ENCODE results near the gene ANO7. TPM values are rescaled to one million over a fixed set of nuclear protein-coding genes. Genes with fewer than 3 reads are reported as not detected.
A peak's percentile ranks its signal among the peaks of the same experiment; 100 is the strongest.

The ANO7 gene
- total RNA-seq, 4 donors from 2014 or later: 1.1 to 1.4 (median 1.2) TPM

DNA sequence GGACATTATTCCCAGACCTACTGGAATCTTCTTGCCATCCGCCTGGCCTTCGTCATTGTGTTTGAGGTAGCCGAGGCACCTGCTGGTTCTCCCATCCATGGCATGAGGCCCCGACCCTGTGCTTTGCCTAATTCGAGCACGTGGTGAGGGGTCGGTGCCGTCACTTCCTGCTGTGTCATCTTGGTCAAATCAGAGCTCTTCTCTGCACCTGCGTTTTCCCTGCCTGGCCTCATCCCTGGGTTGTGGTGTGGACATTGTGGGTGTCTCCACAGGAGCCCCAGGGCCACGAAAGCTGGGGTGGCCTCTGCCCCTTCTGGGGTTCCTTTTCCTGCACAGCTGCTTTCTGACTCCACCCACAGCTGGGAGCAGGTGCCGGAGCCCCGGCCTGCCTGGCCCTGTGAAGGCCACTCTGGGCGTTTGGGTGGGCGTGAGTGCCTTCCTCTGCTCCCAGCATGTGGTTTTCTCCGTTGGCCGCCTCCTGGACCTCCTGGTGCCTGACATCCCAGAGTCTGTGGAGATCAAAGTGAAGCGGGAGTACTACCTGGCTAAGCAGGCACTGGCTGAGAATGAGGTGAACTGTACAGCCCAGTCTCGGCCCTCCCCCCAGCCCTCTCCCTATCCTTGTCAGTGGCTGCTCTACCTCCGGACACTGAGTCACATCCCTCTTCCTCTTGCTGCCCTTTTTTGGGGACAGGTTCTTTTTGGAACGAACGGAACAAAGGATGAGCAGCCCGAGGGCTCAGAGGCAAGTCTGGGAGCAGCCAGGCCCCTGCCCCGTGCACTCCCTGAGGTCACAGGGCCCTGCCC is 34.9 kb downstream of the ANO7 start:
- no peaks in the 10 kb centered on the region for H3K9me3 ChIP-seq
- no peak overlapping the region for H3K27ac ChIP-seq
- no peak overlapping the region for H3K4me3 ChIP-seq
- H3K36me3 ChIP-seq: peaks cover 26% of the 10 kb centered on the region
- 63% methylated on average over 22 of the region's 23 CpGs for WGBS
- H3K27me3 ChIP-seq: no peaks in the 10 kb centered on the region
- DNase-seq (ENCODE audit: low spot score in 2 of 2): peak in 1 of 2 donors; percentile 63
- TF ChIP-seq CTCF (IDR thresholded peaks at IDR 0.05) (no peak), POLR2AphosphoS5 (IDR thresholded peaks at IDR 0.05) (no peak), POLR2A (IDR thresholded peaks at IDR 0.05) (no peak), EP300 (IDR thresholded peaks at IDR 0.05) (no peak)
- peaks cover 16% of the 10 kb centered on the region for H3K4me1 ChIP-seq

GRCh38 chr2:241224018-241224850 is 35.8 kb downstream of the ANO7 start:
- Histone ChIP-seq H3K4me3 (no peak overlapping the region), H3K27me3 (no peaks in the 10 kb centered on the region), H3K27ac (no peak overlapping the region), H3K36me3 (peaks cover 34% of the 10 kb centered on the region), H3K4me1 (peaks cover 7% of the 10 kb centered on the region), H3K9me3 (no peaks in the 10 kb centered on the region)
- DNase-seq (ENCODE audit: low spot score in 2 of 2): peak in 1 of 2 donors; percentile 55
- TF ChIP-seq POLR2A (IDR thresholded peaks at IDR 0.05) (no peak), CTCF (IDR thresholded peaks at IDR 0.05) (no peak), EP300 (IDR thresholded peaks at IDR 0.05) (no peak), POLR2AphosphoS5 (IDR thresholded peaks at IDR 0.05) (no peak)
- WGBS: 38% methylated on average over 26 of the region's 26 CpGs

- DNase-seq (ENCODE audit: low spot score in 2 of 2): no peak
- H3K4me1 ChIP-seq: peaks cover 6% of the 10 kb centered on the region
- WGBS: 85% methylated on average over 8 of the region's 8 CpGs
- no peaks in the 10 kb centered on the region for H3K9me3 ChIP-seq
- TF ChIP-seq EP300 (IDR thresholded peaks at IDR 0.05): no peak
- TF ChIP-seq CTCF (IDR thresholded peaks at IDR 0.05): no peak
- no peak overlapping the region for H3K4me3 ChIP-seq
- no peak overlapping the region for H3K27ac ChIP-seq
- H3K27me3 ChIP-seq: no peaks in the 10 kb centered on the region
- peaks cover 41% of the 10 kb centered on the region for H3K36me3 ChIP-seq
These were observed 36.5 kb downstream of the ANO7 start for GRCh38 chr2:241224851-241225438.

DNA sequence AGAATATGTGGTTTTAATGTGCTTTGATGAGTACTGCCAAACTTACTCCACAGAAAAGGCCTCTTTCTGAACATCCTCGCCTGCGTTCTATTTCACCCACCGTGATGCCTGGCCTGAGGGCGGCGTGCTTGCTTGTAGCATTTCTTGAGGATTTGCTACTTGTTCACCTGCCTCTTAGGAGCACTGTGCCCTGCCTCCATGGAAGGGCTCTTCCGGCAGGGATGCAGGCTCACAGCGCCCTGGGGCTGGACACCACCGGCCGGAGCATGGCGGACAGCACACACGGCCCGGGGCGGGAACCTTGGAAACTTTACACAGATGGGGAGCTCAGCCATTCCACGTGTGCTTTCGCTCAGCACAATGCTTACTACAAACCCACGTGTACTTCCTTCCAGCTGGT is 37.1 kb downstream of the ANO7 start:
- Histone ChIP-seq H3K9me3 (no peaks in the 10 kb centered on the region), H3K27me3 (no peaks in the 10 kb centered on the region), H3K4me3 (no peak overlapping the region), H3K27ac (no peak overlapping the region), H3K36me3 (peaks cover 47% of the 10 kb centered on the region), H3K4me1 (peaks cover 6% of the 10 kb centered on the region)
- TF ChIP-seq EP300 (IDR thresholded peaks at IDR 0.05) (no peak), CTCF (IDR thresholded peaks at IDR 0.05) (no peak), POLR2A (IDR thresholded peaks at IDR 0.05) (no peak), POLR2AphosphoS5 (IDR thresholded peaks at IDR 0.05) (no peak)
- WGBS: 92% methylated on average over 16 of the region's 16 CpGs
- DNase-seq (ENCODE audit: low spot score in 2 of 2): peak in 1 of 2 donors; percentile 51

DNA sequence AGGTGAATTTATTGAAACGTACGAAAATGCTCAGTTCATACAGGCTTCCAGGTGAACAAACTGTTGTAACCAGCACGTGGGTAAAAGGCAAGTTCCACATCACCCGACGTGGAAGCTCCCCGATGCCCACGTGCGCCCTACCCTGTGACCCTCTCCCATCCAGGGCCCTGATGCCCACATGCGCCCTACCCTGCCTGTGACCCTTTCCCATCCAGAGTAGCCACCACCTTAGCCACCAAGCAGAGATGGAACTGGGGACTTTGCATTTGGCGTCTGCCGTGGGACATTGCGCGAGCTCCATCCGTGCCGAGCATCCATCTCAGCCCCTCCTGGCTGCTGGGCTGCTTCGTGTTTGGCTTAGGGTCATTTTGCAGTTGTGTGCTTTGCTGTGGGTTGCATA is 37.5 kb downstream of the ANO7 start:
- WGBS: 94% methylated on average over 16 of the region's 16 CpGs
- peak in 1 of 2 donors; percentile 47 for DNase-seq (ENCODE audit: low spot score in 2 of 2)

More for the DNA sequence above, 37.5 kb downstream of the ANO7 start:
- Histone ChIP-seq H3K27ac (no peak overlapping the region), H3K27me3 (no peaks in the 10 kb centered on the region), H3K36me3 (peaks cover 51% of the 10 kb centered on the region), H3K4me1 (peaks cover 6% of the 10 kb centered on the region), H3K4me3 (no peak overlapping the region), H3K9me3 (no peaks in the 10 kb centered on the region)
- TF ChIP-seq CTCF (IDR thresholded peaks at IDR 0.05) (no peak), EP300 (IDR thresholded peaks at IDR 0.05) (no peak), POLR2AphosphoS5 (IDR thresholded peaks at IDR 0.05) (no peak), POLR2A (IDR thresholded peaks at IDR 0.05) (no peak)

Data from suprapubic skin (tissue), 4 donors.